ENCODE results near the gene ACO1.
A peak's percentile ranks its signal among the peaks of the same experiment; 100 is the strongest.

ACO1 gene

DNA sequence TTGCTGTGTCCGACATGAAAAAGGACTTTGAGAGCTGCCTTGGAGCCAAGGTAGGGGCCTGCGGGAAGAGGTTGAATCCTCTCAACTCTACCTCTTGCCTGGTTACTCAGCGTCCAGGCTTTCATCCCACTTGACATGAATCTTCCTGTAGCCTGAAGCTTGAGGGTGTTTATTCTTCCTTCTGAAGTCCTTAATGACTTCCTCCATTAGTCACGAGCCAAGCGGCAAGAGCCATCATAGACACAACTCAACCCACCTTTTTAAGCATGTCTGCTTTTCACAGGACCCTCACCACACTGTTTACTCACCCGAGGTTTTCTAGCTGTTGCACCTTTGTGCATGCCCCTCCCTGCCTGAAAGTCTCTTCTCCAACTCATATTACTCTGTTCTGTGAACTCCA, 40.2 kb downstream of the ACO1 start:
- DNase-seq: no peak

DNA sequence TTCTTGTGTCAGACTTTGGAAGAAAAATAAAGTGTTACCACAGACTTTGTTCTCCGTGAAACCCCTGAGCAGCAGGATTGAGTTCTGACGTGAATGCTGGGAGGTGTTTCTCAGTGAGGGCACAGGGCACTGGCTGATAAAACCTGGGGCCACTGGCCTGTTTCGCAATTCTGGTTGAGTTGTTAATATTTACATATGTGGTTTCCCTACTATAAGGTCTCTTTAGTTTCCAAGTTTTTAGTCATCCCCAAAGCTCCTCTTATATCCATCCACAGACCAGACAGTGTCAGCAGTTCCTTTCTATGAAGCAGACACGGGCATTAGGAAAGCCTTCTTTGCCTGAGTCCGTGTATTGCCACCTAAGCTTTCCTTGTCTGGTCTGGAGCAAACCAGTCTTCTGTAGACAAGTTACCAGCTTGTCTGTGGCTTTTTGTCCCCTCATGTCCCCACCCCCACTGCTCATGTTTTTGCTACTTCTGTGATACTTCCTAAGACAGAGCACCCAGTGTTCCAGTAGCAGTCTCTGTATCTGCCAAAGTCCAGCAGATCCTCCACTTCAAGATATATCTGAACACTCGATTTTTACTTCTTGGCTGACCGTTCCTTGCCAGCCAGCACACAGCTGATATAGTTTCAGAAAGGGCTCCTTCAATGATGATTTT, 42.0 kb downstream of the ACO1 start:
- no peak for DNase-seq

DNA sequence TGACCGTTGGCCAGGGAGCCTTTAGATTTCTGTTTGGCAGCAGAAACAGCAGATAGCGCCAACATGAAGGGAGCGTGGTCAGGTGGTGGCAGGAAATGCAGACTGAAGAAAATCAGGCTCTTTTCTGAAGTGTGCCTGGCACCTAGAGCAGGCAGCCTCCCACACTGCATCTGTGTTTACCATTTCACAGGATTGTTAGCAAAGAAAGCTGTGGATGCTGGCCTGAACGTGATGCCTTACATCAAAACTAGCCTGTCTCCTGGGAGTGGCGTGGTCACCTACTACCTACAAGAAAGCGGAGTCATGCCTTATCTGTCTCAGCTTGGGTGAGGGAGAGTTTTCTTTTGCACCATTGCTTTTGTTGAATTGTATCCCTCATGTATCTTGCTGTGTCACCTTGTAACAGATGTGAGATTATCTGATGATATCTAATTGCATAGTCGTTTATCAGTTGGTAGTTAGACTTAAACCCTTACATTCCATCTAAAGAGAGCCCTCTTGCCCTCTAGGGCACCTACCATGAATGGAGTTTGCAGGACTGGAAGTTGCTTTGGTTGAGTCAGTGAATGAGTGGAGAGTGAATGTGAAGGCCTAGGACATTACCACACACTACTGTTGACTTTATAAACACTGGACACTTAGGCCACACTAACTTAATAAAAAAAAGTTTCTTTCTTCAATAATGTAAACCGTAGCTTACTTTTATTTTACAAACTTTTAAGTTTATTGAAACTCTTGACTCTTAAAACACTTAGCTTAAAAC, 42.8 kb downstream of the ACO1 start:
- DNase-seq: no peak

DNA sequence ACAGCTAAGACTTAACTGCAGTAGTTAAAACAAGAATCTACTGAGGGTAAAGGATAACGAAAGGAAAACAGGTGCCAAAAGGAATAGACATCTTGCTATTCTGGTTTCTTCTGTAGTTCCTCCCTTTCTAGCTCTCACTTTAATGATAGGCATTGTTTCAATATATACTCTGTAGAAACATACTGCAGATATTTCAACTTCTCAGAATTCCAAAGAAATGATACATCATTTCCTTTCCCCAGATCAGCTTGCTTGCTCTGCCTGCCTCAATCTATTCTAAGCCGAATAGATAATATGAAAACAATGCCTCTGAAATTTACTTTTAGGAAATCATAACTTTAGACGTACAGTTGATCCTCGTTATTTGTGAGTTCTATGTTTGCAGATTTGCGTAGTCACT, 46.3 kb downstream of the ACO1 start:
- no peak for DNase-seq

DNA sequence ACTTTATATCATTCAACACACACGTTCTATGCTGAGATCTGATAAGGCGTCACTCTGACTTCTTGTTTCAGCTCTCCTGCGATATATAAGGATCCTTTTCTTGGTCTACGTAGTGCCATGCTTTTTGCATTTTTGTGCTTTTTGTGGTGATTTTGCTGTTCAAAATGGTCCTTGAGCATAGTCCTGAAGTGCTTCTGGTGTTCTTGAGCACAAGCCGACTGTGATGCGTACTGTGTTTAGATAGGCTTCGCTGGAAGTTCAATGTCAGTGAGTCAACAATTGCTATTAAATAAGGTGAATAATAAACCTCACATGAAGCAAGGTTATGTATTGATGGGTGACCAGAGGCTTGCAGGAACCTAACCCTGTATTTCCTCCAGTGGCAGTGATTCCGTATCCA, 46.8 kb downstream of the ACO1 start:
- DNase-seq: no peak

DNA sequence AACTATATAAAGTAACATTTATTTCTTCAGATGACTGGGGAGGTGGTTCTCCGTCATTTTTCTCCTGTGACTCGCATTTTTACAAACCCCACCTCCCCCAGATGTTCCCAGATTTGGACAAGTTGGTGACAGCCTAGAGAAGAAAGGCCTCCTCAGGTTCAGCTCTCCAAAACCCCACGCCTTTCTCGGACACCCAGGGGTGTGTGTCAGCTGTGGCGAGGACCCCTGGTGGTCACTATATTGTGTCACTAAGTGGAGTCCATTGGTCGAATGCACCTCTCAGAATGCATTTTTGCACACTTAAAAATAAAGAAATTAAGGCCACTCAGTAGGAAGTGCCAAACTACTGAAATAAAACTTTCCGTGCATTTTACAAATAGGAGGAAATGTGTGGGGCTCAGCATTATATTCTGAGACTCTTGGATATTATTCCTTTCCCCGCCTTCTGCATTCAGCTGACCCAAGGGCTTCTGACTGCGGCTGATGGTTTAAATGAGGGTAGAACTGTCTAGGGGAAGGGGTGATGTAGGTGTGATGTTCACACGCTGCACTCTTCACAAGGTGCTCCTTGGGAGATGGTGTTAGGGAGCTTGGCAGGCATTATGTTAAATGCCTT, 47.6 kb downstream of the ACO1 start:
- DNase-seq: peak; percentile 38

DNA sequence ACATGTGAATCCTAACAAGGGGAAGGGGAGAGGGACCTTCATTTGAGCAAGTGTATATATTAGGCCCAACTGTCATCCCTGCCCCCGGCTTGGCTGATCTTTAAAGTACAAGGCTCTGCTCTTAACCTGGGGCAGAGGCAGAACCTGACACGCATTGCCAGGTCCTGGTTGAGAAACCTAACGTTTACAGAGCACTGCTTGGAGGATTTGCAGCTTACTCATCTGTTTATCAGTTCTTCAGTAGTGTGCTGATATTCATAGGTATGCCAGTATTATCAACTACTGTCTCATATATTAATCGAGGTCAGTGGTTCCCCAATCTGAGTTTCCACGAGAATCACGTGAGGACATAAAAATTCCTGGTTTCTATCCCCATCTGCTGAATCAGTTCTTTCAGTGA, 50.4 kb downstream of the ACO1 start:
- no peak for DNase-seq

DNA sequence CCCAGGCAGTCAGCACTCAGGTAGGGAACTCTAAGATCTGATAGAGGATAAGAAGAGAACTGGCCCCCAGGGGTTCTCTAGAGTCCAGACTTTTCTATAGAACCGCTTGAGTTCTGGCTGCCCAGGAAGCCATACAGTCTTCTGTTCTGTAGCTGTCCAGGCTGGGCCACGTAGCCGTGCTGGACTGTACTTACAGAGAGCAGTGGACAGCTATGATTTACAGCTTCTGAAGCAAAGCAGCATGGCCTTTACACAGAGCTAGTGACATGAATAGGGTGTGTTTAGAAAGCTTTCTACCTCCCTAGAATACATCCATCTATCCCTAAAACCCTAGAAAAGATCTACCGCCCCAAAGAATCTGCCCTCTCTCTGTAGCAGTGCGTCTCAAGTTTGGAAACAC, 57.2 kb downstream of the ACO1 start:
- DNase-seq: no peak

DNA sequence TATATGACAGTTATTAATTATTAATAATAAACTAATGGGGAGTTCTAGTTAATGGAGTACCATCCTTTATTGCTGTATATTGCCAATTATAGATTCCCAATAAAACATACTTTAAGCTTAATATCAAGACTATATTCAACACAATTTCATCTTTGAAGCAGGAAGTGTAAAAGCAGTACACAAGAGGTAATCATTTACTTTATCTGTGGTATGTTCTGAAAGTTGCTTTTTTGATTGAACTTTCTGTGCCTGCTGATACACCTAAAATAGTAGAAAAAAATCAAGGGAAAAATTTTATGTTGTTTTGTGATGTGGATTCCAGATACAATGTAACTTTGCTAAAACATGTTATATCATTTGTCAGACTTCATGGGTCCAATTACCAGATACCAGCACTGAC, 58.0 kb downstream of the ACO1 start:
- DNase-seq: no peak

DNA sequence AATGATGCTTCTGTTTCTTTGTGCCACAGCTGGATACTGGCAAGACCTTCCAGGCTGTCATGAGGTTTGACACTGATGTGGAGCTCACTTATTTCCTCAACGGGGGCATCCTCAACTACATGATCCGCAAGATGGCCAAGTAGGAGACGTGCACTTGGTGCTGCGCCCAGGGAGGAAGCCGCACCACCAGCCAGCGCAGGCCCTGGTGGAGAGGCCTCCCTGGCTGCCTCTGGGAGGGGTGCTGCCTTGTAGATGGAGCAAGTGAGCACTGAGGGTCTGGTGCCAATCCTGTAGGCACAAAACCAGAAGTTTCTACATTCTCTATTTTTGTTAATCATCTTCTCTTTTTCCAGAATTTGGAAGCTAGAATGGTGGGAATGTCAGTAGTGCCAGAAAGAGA, 65.5 kb downstream of the ACO1 start:
- DNase-seq: no peak

DNA sequence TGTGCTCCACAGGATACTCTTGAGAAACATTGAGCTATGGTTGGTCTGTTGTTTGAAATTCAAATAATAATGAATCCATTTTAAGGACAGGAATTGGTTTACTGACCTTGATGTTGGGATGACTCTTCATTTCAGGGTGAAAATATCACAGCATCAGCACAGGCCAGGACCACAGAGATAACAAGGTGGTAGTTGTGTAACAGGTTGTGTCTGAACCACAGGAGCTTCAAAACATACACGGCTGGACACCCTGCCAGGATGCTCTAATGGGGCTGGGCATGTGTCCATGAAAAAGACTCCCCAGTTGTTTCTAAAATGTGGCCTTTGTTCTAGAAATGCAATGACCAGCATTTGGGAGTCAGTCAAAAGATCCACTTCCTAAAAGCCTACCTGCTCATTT, 69.8 kb downstream of the ACO1 start:
- no peak for DNase-seq

DNA sequence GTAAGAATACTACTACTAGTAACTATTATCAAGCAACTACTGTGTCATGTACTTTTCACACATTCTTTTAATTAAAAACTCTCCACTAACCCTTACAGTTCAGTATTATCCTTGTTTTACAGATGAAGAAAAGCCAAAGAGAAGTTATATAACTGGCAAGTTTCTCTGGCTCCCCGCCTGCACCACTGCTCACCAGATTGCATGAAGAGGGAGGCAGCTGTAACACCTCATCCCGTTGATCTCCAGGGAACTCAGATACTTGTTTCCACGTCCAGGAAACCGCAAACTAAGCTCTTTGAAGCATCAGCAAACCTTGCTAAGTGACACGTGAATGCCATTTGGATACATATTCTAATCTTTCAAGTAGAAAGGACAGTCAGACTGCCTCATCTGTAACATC, 71.3 kb downstream of the ACO1 start:
- no peak for DNase-seq

DNA sequence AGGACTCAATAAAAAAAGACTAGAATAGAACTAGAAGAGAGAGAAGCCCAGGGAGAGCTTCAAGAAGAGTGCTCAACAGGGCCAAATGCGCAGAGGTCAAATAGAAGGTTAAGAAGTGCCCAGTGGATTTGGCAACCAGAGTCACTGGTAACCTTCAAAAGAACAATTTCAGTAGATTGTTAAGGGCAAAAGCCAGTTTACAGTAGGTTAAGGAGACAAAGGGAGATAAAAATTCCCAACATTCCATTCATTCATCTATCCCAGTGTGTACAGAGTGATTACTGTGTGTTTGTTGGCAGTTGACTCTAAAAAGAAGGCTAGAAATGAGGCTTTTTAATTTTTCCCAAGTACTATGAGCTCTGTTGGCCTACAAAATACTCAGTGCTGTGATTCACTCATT, 72.1 kb downstream of the ACO1 start:
- DNase-seq: no peak

DNA sequence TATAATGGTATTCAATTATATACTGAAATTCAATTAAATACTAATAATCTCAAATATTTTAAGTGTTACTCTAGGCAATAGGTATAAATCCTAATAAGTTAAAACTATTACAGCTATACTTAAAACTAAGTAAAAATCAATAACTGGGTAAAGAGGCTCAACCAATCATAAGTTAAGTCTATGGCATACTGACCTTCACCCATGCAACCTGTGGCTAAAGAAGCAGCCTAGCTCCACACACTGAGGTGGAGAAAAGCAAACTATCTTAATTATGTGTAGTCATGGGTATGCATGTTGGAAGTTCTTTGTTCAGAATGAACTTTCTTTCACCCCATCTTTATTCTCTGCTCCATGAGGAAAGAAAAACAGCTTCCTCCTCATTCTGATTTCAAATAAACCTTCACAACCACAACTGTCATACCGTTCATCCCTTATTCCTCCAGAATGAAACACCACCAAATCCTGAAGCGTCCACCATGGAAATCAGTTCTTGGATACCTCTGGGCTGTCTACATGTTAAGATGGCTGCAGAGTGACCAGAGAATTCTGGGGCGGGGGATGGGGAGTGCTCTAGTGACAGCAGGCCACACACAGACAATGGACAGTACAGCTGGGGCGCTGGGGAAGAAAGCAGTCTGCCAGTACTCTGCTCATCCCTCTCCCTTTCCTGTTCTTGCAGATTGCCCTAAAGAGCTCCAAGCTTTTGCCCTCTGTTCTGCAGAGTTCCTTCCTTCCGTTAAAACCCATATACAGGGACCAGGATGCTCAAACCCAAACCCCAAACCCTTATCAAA, 79.3 kb downstream of the ACO1 start:
- DNase-seq: no peak

DNA sequence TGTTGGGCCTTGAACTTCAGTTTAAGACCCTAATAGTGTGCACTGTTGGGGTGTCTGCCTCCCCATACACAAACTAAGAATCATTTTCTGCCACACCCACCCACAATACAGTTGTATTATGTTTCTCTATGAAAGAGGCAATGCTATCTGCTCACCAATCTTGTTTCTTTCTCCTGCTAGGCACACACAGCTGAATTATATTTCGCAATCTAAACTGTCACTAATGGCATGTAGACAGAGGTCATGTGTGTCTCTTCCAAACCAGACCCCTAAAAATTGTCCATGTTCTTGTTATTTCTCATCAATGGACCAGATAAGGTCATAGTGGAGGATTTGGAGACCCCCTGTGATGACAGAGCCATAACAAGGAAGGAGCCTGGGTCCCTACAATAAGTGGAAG, 84.3 kb downstream of the ACO1 start:
- no peak for DNase-seq

DNA sequence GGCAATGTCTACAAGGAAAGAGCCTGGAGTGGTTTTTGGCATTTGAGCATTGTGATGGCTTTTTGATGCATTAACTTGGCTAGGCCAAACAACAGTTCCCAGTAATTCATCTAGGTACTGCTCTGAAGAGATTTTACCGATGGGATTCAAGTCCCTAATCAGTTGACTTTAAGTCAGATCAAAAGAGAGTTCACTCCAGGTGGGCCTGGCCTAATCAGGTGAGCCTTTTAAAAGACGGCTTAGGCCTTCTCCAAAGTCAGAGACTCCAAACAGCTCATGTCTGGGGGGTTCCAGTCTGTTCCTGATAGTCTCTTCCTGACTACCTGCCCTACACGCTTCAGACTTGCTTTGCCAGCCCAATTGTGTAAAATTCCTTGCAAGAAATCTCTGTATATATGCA, 87.9 kb downstream of the ACO1 start:
- no peak for DNase-seq

DNA sequence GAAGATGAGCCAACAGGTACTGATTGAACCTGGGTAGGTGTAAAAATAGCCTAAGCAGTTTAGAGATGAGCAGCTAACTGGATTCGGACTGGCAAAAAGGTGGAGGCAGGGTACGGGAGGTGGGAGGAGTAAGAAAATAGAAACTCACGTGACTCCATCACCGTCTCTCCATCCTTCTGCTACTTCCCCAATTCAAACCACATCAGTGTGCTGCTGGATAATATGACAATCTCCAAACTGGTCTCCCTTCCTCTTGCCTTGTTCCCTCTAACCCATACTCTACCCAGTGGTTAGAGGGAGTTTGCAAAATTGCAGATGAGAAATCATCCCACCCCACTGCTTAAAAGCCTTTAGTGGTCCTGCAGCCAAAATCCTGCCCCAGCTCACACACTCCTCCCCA, 98.9 kb downstream of the ACO1 start:
- DNase-seq: no peak

DNA sequence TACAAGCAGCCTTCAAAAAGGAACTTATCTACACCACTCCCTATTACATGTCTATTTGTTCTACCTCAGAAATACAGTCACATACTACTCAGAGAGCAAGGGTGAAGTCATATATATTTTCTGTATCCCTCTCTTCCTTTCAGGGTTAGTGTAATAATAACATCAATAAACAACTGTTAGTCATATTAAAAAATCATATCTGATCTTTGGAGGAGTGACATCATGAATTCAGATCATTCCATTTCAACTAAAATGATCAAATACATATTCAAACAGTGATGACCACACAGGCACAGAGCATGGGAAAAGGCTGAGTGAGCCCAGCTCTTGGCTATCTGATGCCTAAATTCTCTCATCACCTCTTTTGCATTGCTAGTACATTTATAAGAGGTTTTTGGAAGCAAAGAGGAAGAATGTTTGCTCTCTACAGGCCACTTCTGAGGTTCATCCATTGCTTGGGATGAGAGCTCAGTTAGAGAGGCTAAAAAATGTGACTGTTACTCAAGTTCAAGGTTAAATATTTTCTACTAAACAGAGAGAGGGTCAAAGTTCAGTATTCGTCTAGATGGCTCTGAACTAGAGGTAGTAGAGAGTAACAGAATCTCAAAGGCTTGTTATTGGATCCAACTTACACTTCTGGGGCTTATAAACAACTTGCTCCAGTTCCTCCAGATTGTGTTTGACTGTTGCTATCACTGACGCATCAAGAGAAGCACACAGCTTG, 102.6 kb downstream of the ACO1 start:
- DNase-seq: no peak

DNA sequence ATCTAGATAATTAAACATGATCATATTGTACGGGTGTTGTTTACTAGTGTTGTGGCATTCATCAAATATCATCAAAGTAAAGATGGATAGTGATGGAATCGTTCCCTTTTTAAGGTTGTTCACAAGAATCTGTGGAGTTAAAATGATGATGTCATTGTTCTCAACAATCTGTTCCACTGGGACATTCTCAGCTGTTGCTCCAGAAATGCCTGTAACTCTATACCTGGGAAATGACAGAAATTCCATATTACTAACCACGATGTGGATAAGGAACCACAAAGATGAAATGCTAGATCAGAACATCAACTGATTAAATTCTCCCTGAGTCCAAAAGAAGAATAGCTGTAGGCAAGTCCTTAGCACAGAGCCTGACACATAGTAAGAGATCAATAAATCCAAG, 103.5 kb downstream of the ACO1 start:
- no peak for DNase-seq

DNA sequence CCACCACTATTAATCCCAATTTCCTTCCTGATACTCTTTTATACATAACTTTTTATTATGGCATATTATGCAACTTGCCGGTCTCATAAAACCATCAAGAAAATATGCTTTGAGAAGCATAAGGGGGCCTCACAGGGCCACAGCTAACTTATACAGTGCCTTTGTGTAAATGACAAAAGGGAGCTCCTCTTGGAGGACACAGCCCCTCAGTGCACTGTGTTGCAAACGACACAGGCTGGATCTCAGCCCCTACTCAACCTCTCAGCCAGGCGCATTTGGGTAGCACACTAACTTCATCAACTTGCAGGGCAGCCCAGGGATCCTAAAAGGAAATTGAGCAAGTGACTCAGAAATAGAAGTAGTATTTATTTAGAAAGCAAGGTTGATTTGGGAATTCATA, 106.2 kb downstream of the ACO1 start:
- DNase-seq: no peak

DNA sequence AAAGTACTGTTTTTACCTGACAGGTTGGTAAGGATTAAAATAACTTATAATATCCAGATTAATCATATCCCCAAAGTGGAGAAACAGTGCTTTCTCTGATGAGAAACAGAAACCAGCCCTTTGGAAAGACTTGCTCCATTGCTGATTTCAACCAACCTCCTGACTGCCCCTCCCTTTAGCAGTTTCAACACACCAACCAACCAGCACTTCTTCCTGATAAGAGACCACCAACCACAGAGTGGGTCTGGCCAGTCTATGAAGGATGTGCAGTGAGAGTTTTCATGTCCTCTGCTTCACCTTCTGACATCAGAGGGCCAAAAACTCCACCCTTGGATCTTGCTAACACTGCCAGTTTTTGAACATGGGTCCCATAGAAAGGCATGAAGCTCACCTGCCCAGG, 113.5 kb downstream of the ACO1 start:
- no peak for DNase-seq

DNA sequence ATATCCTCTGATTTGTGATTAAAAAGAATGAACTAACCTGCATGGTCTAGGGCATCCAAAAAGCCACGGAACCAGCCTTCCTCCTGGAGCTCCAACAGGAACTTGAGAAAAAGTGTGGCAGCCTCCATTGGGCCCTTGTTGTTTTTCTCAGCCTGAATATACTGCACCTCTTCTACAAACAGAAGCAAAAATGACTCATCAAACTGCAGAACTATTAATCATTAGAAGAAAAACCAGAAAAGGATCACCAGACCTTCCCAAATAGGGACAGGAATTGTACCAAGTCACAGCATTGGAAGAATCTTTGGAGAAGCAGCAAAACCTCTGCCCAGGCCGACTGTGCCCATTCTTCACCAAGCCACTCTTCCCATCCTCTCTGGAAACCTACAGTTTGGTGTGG, 116.3 kb downstream of the ACO1 start:
- no peak for DNase-seq

DNA sequence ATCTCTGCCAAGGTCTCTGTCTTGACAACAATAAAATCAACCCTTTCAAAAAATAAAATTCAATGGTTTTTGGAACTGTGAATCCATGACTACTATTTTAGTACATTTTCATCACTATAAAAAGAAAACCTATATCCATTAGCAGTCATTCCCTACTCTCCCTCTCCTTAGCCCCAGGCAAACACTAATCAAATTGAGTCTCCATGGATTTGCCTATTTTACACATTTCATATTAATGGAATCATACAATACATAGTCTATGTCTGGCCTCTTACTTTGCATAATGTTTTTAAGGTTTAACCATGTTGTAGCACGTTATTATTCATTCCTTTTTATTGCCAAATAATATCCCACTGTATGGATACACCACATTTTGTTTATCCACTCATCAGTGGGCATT, 117.4 kb downstream of the ACO1 start:
- DNase-seq: no peak
